ENCODE measurements around the gene PIK3R6.

GRCh38 chr17:8862213-8863056 lies 5.0 kb downstream of the PIK3R6 start:
- no peak for TF ChIP-seq CTCF (IDR thresholded peaks at IDR 0.05)
- no peak for TF ChIP-seq POLR2A (IDR thresholded peaks at IDR 0.05)
